NCI-H82 treated with DMSO at 0.1 percent for 48 hours (cell line): ENCODE measurements around the gene ERV3-1.
"Not testable (repeated sequence)": the region's sequence is repeated elsewhere in the genome, so short reads cannot be mapped to it uniquely, and the experiment has no call there.

Source experiments
- DNase-seq: peaks from one replicate; lab custom pipeline; 2025; ENCODE audit not compliant: unreplicated experiment; lab: John Stamatoyannopoulos, UW

ERV3-1 gene, protein sequence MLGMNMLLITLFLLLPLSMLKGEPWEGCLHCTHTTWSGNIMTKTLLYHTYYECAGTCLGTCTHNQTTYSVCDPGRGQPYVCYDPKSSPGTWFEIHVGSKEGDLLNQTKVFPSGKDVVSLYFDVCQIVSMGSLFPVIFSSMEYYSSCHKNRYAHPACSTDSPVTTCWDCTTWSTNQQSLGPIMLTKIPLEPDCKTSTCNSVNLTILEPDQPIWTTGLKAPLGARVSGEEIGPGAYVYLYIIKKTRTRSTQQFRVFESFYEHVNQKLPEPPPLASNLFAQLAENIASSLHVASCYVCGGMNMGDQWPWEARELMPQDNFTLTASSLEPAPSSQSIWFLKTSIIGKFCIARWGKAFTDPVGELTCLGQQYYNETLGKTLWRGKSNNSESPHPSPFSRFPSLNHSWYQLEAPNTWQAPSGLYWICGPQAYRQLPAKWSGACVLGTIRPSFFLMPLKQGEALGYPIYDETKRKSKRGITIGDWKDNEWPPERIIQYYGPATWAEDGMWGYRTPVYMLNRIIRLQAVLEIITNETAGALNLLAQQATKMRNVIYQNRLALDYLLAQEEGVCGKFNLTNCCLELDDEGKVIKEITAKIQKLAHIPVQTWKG

GRCh38 chr7:65006094-65006992, at the start of gene ERV3-1:
Gene ERV3-1 (minus strand): TSS chr7:65006687. CDS start chr7:64993026, 13,661 bp downstream.
- peak; percentile 89 for DNase-seq

DNA sequence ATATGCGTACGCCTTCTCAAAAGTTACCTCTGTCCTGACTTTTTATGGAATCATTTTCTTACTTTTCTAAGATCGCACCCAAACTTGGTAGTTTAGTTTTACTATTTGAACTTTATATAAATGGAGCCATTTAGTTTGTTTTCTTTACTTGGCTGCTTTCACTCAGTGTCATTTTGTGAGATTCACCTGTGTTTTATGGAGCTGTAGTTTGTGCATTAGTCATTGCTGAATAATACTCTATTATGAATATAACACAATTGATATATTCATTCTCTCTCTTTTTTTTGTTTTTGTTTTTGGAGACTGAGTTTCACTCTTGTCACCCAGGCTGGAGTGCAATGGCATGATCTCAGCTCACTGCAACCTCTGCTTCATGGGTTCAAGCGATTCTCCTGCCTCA, 49.3 kb upstream of the ERV3-1 start:
- not testable (repeated sequence) for DNase-seq

DNA sequence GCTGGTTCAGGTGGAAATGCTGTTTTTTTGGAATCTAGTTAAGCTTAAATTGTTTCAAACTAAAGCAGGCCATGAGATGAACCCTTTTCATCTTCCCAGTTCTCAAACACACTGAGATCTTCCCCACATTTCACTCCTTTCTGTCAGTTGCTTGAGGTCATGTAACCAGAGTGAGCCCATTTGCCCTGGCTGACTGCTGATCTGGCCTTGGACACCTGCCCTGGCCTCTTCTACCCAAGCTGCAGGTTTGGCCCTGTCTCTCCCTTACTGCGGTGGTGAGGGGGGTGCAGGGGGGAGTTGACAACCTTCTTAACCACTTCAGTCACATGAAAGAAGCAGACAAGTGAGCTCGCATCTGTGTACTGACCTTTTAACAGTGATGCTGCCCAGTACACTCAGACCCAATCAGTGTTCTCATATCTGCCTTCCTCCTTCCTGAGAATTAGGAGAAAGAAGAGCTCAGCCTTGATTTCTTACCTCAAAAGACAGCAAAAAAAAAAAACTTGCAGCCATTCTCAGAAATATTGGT, 48.0 kb upstream of the ERV3-1 start:
- not testable (repeated sequence) for DNase-seq

DNA sequence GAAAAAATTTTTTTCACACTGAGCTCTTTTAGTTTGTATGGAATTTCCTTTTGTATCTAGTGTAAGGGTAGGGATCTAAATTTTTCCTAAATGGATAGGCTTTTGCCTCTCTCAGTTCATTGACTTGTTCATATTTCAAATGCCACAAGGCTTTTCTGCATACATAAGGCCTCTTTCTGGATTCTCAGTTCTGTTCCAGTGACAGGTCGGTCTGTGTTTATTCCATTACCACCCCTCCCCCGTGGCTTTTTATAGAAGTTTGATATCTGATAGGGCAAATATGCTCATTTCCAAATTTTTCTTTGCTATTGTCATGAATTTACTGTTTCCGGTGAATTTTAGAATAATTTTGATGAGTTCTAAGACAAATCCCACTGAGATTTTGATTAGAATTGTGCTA, 45.2 kb upstream of the ERV3-1 start:
- DNase-seq: not testable (repeated sequence)

GRCh38 chr7:65051139-65051538, 44.7 kb upstream of the ERV3-1 start:
- DNase-seq: not testable (repeated sequence)

- not testable (repeated sequence) for DNase-seq
Observed at GRCh38 chr7:65046329-65046728, 39.8 kb upstream of the ERV3-1 start.

- not testable (repeated sequence) for DNase-seq
Observed at GRCh38 chr7:65045589-65045988, 39.1 kb upstream of the ERV3-1 start.

DNA sequence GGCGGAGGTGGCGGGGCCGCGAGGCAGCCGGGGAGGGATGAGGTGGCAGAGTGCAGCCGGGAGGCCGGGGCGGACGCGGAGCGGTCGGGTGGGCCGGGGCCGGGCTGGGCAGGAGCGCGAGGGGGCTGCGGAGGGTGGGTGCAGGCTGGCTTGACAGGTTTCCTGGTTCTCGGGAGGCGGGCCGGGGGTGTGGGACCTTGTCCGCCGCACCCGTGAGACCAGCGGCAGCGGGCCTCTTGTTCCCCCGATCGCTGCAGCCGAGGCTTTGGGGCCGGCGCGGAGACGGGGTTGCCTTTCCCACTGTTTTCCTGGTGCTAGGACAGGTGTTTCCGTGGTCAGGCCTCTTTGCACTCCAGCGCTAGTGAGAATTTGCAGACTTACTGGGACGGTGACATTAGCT, 32.3 kb upstream of the ERV3-1 start:
- DNase-seq: not testable (repeated sequence)

DNA sequence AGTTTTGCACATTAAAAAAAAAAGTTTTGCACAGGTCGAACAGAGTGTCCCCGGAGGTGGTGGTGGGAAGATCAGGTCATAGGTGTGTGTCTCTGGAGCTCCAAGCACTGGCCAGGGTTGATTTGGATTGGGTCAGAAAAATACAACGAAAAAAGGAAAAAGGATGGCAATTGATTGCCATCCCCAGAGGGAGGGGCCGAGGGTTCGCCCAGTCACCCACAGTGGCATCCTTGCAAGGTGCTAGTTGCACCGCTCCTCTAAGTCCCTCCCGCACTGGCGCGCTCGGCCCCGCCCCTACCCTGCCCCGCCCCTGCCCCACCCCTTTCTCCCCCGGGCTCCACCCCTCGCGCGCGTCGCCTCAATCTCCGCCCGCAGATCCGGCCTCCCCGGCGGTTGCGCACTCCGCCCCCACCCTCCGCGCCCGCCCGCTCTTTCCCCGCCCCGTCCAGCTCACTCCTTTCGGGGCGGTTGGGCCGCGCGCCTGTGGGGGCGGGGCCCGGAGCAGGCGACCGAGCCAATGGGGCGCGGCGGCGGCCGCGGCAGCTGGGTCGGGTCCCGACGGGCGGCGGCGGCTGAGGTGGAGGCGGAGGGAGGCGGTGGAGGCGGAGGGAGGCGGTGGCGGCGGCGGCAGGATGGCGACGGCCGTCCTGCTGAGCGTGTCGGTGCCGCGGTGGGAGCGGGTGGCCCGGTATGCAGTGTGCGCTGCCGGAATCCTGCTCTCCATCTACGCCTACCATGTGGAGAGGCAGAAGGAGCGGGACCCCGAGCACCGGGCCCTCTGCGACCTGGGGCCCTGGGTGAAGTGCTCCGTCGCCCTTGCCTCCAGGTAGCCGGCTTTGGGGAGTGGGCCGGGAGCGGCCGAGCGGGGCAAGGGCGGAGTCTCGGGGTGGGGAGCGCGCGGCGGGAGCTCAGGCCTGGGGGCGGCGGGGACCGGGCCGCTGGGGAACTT, 31.5 kb upstream of the ERV3-1 start:
- DNase-seq: peak; percentile 51

DNA sequence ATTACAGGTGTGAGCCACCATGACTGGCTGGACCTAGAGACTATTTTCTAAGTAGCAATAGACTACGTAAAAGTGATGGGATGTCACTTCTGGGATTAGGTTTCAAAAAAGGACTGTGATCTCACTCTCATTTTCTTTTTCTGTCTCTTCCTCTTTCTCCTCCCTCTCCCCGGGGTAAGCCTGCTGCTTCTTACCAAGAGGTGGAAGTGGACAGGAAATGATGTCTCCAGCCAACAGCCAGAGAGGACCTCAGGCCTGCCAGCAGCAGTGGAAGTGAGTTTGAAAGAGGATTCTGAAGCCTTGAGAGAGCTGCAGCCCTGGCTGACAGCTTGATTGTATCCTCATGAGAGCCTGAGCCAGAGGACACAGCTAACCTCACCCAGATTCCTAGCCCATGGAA, 30.0 kb upstream of the ERV3-1 start:
- not testable (repeated sequence) for DNase-seq

DNA sequence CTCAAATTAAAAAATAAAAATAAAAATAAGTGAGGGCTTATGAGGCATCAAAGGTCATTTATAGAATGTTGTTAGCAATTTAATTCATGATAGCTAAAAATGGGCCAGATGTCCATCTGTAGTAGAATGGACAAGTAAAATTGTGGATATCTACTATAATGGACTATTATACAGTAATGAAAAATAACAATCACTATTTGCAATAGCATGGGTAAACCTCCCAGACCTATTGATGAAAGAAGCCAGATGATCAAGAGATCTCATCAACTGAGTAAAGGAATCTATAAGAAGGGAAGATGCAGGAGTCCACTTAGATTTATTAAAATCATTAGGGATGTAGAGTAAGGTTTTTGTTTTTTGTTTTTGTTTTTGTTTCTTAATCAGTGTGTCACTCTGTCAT, 29.0 kb upstream of the ERV3-1 start:
- DNase-seq: not testable (repeated sequence)

DNA sequence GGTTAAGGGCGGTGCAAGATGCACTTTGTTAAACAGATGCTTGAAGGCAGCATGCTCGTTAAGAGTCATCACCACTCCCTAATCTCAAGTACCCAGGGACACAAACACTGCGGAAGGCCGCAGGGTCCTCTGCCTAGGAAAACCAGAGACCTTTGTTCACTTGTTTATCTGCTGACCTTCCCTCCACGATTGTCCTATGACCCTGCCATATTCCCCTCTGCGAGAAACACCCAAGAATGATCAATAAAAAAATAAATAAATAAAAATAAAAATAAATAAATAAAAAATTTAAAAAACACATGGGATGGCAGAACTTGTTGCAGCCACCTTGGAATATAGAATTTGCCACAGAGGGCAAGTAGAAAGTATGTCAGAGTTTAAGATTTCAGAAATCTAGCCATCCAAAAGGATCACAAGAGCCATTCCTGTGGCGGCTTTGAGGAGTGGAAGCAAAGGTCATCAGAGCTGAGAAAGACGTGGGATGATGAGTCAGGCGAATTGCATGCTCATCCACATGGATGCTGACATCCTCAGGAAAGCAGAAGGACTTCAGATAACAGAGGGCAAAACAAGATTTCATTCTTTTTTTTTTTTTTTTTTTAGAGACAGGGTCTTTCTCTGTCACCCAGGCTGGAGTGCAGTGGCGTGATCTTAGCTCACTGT, 27.8 kb upstream of the ERV3-1 start:
- DNase-seq: not testable (repeated sequence)

- not testable (repeated sequence) for DNase-seq
Observed at GRCh38 chr7:65033391-65033790, 26.9 kb upstream of the ERV3-1 start.

DNA sequence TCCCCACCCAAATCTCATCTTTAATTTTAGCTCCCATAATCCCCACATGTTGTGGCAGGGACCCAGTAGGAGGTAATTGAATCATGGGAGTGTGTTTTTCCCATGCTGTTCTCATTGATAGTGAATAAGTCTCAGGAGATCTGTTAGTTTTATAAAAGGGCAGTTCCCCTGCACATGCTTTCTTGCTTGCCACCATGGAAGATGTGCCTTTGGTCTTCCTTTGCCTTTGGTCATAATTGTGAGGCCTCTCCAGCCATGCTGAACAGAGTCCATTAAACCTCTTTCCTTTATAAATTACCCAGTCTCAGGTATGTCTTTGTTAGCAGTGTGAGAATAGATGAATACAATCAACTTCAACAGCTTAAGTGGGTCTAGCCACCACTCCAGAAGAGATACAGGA, 18.5 kb upstream of the ERV3-1 start:
- not testable (repeated sequence) for DNase-seq

DNA sequence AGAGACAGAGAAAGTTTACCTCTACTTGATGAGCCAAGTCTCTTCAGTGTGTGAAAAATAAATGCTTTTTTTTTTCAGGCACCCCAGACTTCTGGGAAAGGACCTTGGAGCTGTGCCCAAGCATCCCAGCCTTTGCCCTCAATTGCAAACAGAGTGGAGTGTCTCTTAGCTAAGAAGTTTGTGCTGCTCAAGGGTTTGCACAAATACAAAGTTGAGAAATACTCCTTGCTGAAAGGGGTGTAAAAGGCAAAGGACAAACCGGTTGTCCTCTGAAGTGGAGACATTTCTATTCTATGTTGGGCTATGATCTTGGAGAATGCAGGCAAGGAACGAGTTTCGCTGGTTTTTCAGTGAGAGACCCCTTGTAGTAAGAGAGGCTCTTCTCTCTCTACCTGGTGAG, 14.5 kb upstream of the ERV3-1 start:
- DNase-seq: not testable (repeated sequence)

DNA sequence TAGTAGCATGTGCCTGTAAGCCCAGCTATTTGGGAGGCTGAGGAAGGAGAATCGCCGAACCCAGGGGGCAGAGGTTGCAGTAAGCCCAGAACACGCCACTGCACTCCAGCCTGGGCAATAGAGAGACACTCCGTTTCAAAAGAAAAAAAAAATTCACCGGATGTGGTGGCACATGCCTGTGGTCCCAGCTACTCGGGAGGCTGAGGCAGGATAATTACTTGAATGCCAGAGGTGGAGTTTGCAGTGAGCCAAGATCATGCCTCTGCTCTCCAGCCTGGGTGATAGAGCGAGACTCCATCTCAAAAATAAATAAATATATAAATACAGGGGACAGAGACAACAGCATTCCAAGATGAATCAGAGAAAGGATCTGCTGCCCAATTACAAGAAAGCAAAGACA, 3.4 kb upstream of the ERV3-1 start:
- DNase-seq: not testable (repeated sequence)

DNA sequence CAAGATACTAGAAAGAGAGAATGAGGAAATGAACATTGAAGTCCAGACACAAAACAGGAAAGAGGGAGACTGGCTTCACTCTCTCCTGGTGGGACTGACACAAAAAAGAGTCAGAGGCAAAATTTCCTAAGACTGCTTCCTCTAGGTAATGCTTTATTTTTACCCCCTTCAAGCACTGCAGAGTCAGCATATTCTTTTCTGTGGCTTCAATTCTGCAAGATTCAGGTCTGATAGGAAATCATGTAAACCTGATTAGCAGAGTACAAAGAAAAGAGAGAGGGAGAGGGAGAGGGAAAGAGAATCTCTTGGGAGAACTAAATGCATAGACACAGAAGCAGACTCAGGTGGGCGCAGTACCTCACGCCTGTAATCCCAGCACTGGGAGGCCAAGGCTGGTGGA, 2.9 kb upstream of the ERV3-1 start:
- not testable (repeated sequence) for DNase-seq

DNA sequence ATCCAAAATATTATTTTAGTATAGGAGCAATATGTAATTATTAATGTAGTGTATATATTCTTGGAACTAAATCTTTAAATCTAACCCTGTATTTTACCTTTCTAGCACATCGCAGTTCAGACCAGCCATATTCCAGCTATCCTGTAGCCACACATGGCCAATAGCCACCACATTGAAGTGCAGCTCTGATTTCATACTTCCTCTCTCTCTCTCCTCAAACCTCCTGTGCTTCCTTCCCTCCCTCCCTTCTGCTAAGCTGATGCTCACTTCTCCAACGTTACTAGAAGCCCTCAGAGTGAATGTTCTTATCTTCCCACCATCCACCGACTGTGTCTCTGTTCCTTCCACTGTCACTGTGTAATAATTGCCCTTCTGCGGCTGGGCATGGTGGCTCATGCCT, 549 bp upstream of the ERV3-1 start:
- DNase-seq: not testable (repeated sequence)

DNA sequence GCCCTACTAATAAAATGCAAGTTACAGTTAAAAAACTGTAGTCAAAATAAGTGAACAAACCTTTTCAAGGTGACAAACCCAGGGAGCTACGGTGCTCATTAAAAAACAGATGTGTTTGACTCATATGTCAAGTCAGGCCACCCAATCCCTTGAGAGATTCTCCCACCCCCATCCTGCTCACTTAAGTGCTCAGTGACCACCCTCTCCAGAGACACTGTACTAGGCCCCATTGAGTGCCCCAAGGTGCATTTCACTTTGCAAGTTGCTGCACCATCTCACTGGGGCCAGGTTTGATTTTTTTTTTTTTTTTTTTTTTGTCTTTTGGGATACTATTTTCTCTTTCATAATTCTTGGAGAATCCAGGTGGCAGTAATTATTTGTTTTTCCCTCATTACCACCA, 1.9 kb downstream of the ERV3-1 start:
- DNase-seq: no peak
